GM19025 (cell line): ENCODE measurements around the gene GATB.

Experiments used
- ATAC-seq: cut with Tn5 transposase; IDR thresholded peaks from one replicate; pipeline ENCODE4 v1.9.1; 2021; ENCODE audit warnings: mild to moderate bottlenecking, low read depth, moderate library complexity; ENCODE audit not compliant: unreplicated experiment

GATB gene

GRCh38 chr4:151677193-151677592 is 83.6 kb downstream of the GATB start:
- ATAC-seq: no peak

- ATAC-seq: no peak
Measured at GRCh38 chr4:151676301-151676700, 84.5 kb downstream of the GATB start.

GRCh38 chr4:151675411-151675971 is 85.3 kb downstream of the GATB start:
- ATAC-seq: no peak

GRCh38 chr4:151674804-151675391 is 85.9 kb downstream of the GATB start:
- no peak for ATAC-seq

GRCh38 chr4:151673908-151674520 is 86.8 kb downstream of the GATB start:
- no peak for ATAC-seq

GRCh38 chr4:151672996-151673395 is 87.8 kb downstream of the GATB start:
- no peak for ATAC-seq

- no peak for ATAC-seq
Measured at GRCh38 chr4:151671541-151672059, 89.2 kb downstream of the GATB start.

- no peak for ATAC-seq
Measured at GRCh38 chr4:151670843-151671242, 90.0 kb downstream of the GATB start.

GRCh38 chr4:151669990-151670389 is 90.8 kb downstream of the GATB start:
- no peak for ATAC-seq

- no peak for ATAC-seq
Measured at GRCh38 chr4:151668689-151669402, 92.0 kb downstream of the GATB start.

GRCh38 chr4:151667666-151668065 is 93.1 kb downstream of the GATB start:
- no peak for ATAC-seq

GRCh38 chr4:151667048-151667447 is 93.8 kb downstream of the GATB start:
- no peak for ATAC-seq

GRCh38 chr4:151666501-151666900 is 94.3 kb downstream of the GATB start:
- no peak for ATAC-seq

- ATAC-seq: no peak
Measured at GRCh38 chr4:151665785-151666127, 95.1 kb downstream of the GATB start.

GRCh38 chr4:151665022-151665784 is 95.6 kb downstream of the GATB start:
- ATAC-seq: no peak

- no peak for ATAC-seq
Measured at GRCh38 chr4:151664289-151664688, 96.5 kb downstream of the GATB start.

- no peak for ATAC-seq
Measured at GRCh38 chr4:151663109-151663508, 97.7 kb downstream of the GATB start.

- ATAC-seq: no peak
Measured at GRCh38 chr4:151661873-151662272, 98.9 kb downstream of the GATB start.

- no peak for ATAC-seq
Measured at GRCh38 chr4:151660676-151661075, 100.1 kb downstream of the GATB start.

GRCh38 chr4:151659601-151660364 is 101.0 kb downstream of the GATB start:
- no peak for ATAC-seq
